H1 (cell line): Measurements from ENCODE around the gene OR2Y1. TPM values are rescaled to one million over a fixed set of nuclear protein-coding genes. Genes with fewer than 3 reads are reported as not detected.

Experiments used
- CTCF ChIA-PET: fragments of 300-600 bp; sonication (Branson Sonifier 250); formaldehyde crosslinking; loops from one replicate; lab custom pipeline; 2021; ENCODE audit not compliant: partially characterized antibody; lab: Charles Lee
- POLR2A ChIA-PET: fragments of 300-600 bp; sonication (Branson Sonifier 250); formaldehyde crosslinking; loops from one replicate; lab custom pipeline; 2021; ENCODE audit warnings: inconsistent platforms; ENCODE audit not compliant: partially characterized antibody; lab: Charles Lee
- DNase-seq, 2 experiments: peaks; one replicate each; pipeline versions ENCODE4 v3.0.0 to v3.0.0-alpha.2; 2010 to 2022; ENCODE audit warnings: low spot score in 2 of 2, low read depth in 1 of 2, mixed read lengths in 1 of 2
- FAIRE-seq: peaks from 2 replicates; lab custom pipeline; 2011; peaks lifted over from hg19 to GRCh38; lab: Jason Lieb, UNC
- H2AFZ ChIP-seq: 2 replicates; pipeline ENCODE4 v1.8.1; 2012; ENCODE audit warnings: low read length, inconsistent platforms
- H2AK5ac ChIP-seq: 2 replicates; pipeline ENCODE4 v1.6.1; 2013; ENCODE audit warnings: low read depth, low read length
- H2BK120ac ChIP-seq: replicated peaks from 2 replicates; pipeline ENCODE3; 2013; ENCODE audit warnings: low read depth, low read length, inconsistent platforms
- H2BK12ac ChIP-seq: 2 replicates; pipeline ENCODE4 v1.6.1; 2013; ENCODE audit warnings: low read depth, low read length
- H2BK15ac ChIP-seq: 2 replicates; pipeline ENCODE4 v1.6.1; 2013; ENCODE audit warnings: low read length
- H2BK20ac ChIP-seq: 2 replicates; pipeline ENCODE4 v1.6.1; 2013; ENCODE audit warnings: low read length
- H2BK5ac ChIP-seq: 2 replicates; pipeline ENCODE4 v1.6.1; 2013; ENCODE audit warnings: low read depth, low read length
- H3K14ac ChIP-seq: 2 replicates; pipeline ENCODE4 v1.6.1; 2013; ENCODE audit warnings: inconsistent platforms; ENCODE audit not compliant: insufficient read length
- H3K18ac ChIP-seq: 2 replicates; pipeline ENCODE4 v1.6.1; 2013; ENCODE audit warnings: low read length; ENCODE audit errors: extremely low read depth
- H3K23ac ChIP-seq: 2 replicates; pipeline ENCODE4 v1.6.1; 2013; ENCODE audit warnings: inconsistent platforms; ENCODE audit not compliant: insufficient read length
- H3K23me2 ChIP-seq: 2 replicates; pipeline ENCODE4 v1.6.1; 2013; ENCODE audit warnings: low read depth, low read length
- H3K27ac ChIP-seq: 2 replicates; pipeline ENCODE4 v1.6.1; 2011; ENCODE audit warnings: low read depth, low read length, inconsistent platforms
- H3K27me3 ChIP-seq, 4 experiments: replicated peaks in 1 of 4; 1 replicate in 1 of 4; 2 replicates in 3 of 4; pipeline versions ENCODE4 v1.6.1 to v1.8.1; 2011 to 2013; ENCODE audit warnings: low read length in 3 of 4, mild to moderate bottlenecking in 3 of 4, inconsistent platforms in 2 of 4, mixed read lengths in 2 of 4, moderate library complexity in 1 of 4; ENCODE audit not compliant: control insufficient read depth in 3 of 4, insufficient read depth in 3 of 4; ENCODE audit errors: extremely low read depth in 1 of 4
- H3K36me3 ChIP-seq, 4 experiments: 2 replicates each; pipeline versions ENCODE4 v1.6.1 to v1.8.1; 2011 to 2013; ENCODE audit warnings: mild to moderate bottlenecking in 4 of 4, low read length in 3 of 4, moderate library complexity in 2 of 4, control low read depth in 1 of 4, inconsistent platforms in 1 of 4; ENCODE audit not compliant: insufficient read depth in 4 of 4, control insufficient read depth in 2 of 4
- H3K4ac ChIP-seq: replicated peaks from 2 replicates; pipeline ENCODE3; 2013; ENCODE audit warnings: low read length, low read depth, mixed read lengths, inconsistent platforms; ENCODE audit not compliant: insufficient read length
- H3K4me1 ChIP-seq, 4 experiments: replicated peaks in 1 of 4; 1 replicate in 1 of 4; 2 replicates in 3 of 4; pipeline versions ENCODE4 v1.6.1 to v1.8.1; 2011 to 2013; ENCODE audit warnings: low read length in 3 of 4, inconsistent platforms in 2 of 4, mixed read lengths in 1 of 4; ENCODE audit not compliant: insufficient read depth in 4 of 4, control insufficient read depth in 3 of 4
- H3K4me2 ChIP-seq, 2 experiments: 2 replicates each; pipeline versions ENCODE4 v1.6.1 to v1.8.1; 2011 to 2013; ENCODE audit warnings: low read depth in 2 of 2, low read length in 2 of 2, control low read depth in 1 of 2, inconsistent platforms in 1 of 2, mild to moderate bottlenecking in 1 of 2; ENCODE audit not compliant: insufficient read depth in 1 of 2
- H3K4me3 ChIP-seq, 4 experiments: fragments of 200-600, 300-600 bp in 1 of 4; sonication (generic), shearing (Covaris generic), sonication (Bioruptor Twin) in 1 of 4; 2 replicates each; pipeline versions ENCODE4 v1.5.1 to v1.8.1; 2011 to 2016; ENCODE audit warnings: low read length in 4 of 4, low read depth in 3 of 4, control low read depth in 2 of 4, inconsistent platforms in 2 of 4, mild to moderate bottlenecking in 2 of 4, mixed read lengths in 1 of 4, moderate library complexity in 1 of 4; ENCODE audit not compliant: insufficient read depth in 2 of 4; ENCODE audit errors: extremely low read depth in 1 of 4
- H3K56ac ChIP-seq: replicated peaks from 2 replicates; pipeline ENCODE3; 2013; ENCODE audit warnings: low read depth, mild to moderate bottlenecking, mixed read lengths, low read length, inconsistent platforms; ENCODE audit not compliant: insufficient read length
- H3K79me1 ChIP-seq: 2 replicates; pipeline ENCODE4 v1.6.1; 2013; ENCODE audit warnings: low read depth, low read length, control low read depth
- H3K79me2 ChIP-seq, 2 experiments: 2 replicates each; pipeline versions ENCODE4 v1.6.1 to v1.8.1; 2012 to 2013; ENCODE audit warnings: low read length in 2 of 2, mild to moderate bottlenecking in 2 of 2, inconsistent platforms in 1 of 2; ENCODE audit not compliant: insufficient read depth in 2 of 2, control insufficient read depth in 1 of 2
- H3K9ac ChIP-seq, 4 experiments: replicated peaks in 1 of 4; 1 replicate in 1 of 4; 2 replicates in 3 of 4; pipeline versions ENCODE4 v1.6.1 to v1.8.1; 2011 to 2013; ENCODE audit warnings: low read depth in 3 of 4, low read length in 3 of 4, control low read depth in 2 of 4, mild to moderate bottlenecking in 2 of 4, moderate library complexity in 2 of 4, inconsistent platforms in 1 of 4; ENCODE audit errors: extremely low read depth in 1 of 4
- H3K9me3 ChIP-seq, 2 experiments: 2 replicates each; pipeline versions ENCODE4 v1.6.1 to v1.8.1; 2012 to 2013; ENCODE audit warnings: mild to moderate bottlenecking in 2 of 2, moderate library complexity in 2 of 2, control low read depth in 1 of 2, inconsistent platforms in 1 of 2, low read depth in 1 of 2, low read length in 1 of 2, mixed read lengths in 1 of 2; ENCODE audit not compliant: insufficient read depth in 2 of 2
- H4K20me1 ChIP-seq, 2 experiments: replicated peaks in 1 of 2; 2 replicates each; pipeline versions ENCODE3 to v1.8.1; 2011 to 2013; ENCODE audit warnings: inconsistent platforms in 2 of 2, low read length in 2 of 2, mild to moderate bottlenecking in 1 of 2; ENCODE audit not compliant: insufficient read depth in 2 of 2, control insufficient read depth in 1 of 2
- H4K5ac ChIP-seq: 2 replicates; pipeline ENCODE4 v1.6.1; 2013; ENCODE audit warnings: low read length, low read depth, mixed read lengths, inconsistent platforms; ENCODE audit not compliant: insufficient read length
- H4K8ac ChIP-seq: 2 replicates; pipeline ENCODE4 v1.8.0; 2013; ENCODE audit warnings: mild to moderate bottlenecking, moderate library complexity, low read length, inconsistent platforms; ENCODE audit not compliant: insufficient read depth; ENCODE audit errors: extremely low read depth
- H4K91ac ChIP-seq: replicated peaks from 2 replicates; pipeline ENCODE3; 2013; ENCODE audit warnings: low read length, mixed read lengths, inconsistent platforms; ENCODE audit not compliant: insufficient read length
- KDM5A ChIP-seq: fragments of 200-600 bp; IDR thresholded peaks from 2 replicates; pipeline ENCODE4 v1.7.1; 2012; ENCODE audit warnings: mild to moderate bottlenecking, low read length, inconsistent platforms, mixed read lengths
- MAX ChIP-seq: IDR thresholded peaks from 2 replicates; pipeline ENCODE4 v1.6.1; 2012; ENCODE audit warnings: inconsistent platforms
- POU5F1 ChIP-seq: IDR thresholded peaks from 2 replicates; pipeline ENCODE4 v1.6.1; 2011; ENCODE audit warnings: low read depth, mild to moderate bottlenecking, low read length, moderate library complexity
- RAD21 ChIP-seq, 2 experiments: IDR thresholded peaks in 1 of 2; conservative IDR thresholded peaks in 1 of 2; 2 replicates each; pipeline ENCODE4 v1.6.1; 2011; ENCODE audit warnings: low read depth in 2 of 2, low read length in 2 of 2, improper control_type of control experiment in 1 of 2, inconsistent platforms in 1 of 2, mild to moderate bottlenecking in 1 of 2, moderate library complexity in 1 of 2
- RFX5 ChIP-seq: IDR thresholded peaks from 2 replicates; pipeline ENCODE4 v1.6.1; 2011; ENCODE audit warnings: low read depth, low read length, improper control_type of control experiment, borderline replicate concordance
- TBP ChIP-seq: IDR thresholded peaks from 2 replicates; pipeline ENCODE4 v1.6.1; 2011; ENCODE audit warnings: low read depth, low read length, improper control_type of control experiment
- TCF12 ChIP-seq: IDR thresholded peaks from 2 replicates; pipeline ENCODE4 v1.6.1; 2011; ENCODE audit warnings: low read depth, mild to moderate bottlenecking, low read length
- WGBS, 2 experiments: shearing (Covaris generic) in 1 of 2; methylation state at CpG; one replicate each; pipeline versions ENCODE4 v1.1.6 to v1.1.7; 2013 to 2015; ENCODE audit warnings: low lambda C conversion rate in 2 of 2, mixed read lengths in 2 of 2, inconsistent platforms in 1 of 2, low coverage in 1 of 2, missing lambda C conversion rate in 1 of 2; ENCODE audit not compliant: insufficient replicate concordance in 2 of 2, insufficient coverage in 1 of 2, insufficient read length in 1 of 2; ENCODE audit errors: extremely low coverage in 1 of 2, missing lambda C conversion rate in 1 of 2; 5-methylcytosine and 5-hydroxymethylcytosine counted together
- polyA plus RNA-seq, 7 experiments: library from polyadenylated mRNA; depleted of rRNA in 3 of 7; stranded (reverse) in 5 of 7; unstranded in 2 of 7; fragments of >200 nt in 5 of 7; fragments of 200-250 nt in 2 of 7; gene quantifications; 1 replicate in 5 of 7; 2 replicates in 1 of 7; 4 replicates in 1 of 7; pipeline versions ENCODE4 v1.2.1 to v1.2.3, GENCODE V29; 2011 to 2013; ENCODE audit warnings: missing spikeins in 2 of 7, mixed read lengths in 2 of 7
- total RNA-seq: library from RNA; stranded (reverse); fragmentation: NEBNext Ultra II Directional; extraction: Animal tissue kit (Norgen Biotek cat#: 25700); gene quantifications from 2 replicates; pipeline ENCODE4 v1.2.1, GENCODE V29; 2021

The OR2Y1 gene
- total and polyA plus RNA-seq, 2 of the 8 experiments (the other 6 are each of a cell fraction or from before 2014, with no cell fraction given) = not detected

DNA sequence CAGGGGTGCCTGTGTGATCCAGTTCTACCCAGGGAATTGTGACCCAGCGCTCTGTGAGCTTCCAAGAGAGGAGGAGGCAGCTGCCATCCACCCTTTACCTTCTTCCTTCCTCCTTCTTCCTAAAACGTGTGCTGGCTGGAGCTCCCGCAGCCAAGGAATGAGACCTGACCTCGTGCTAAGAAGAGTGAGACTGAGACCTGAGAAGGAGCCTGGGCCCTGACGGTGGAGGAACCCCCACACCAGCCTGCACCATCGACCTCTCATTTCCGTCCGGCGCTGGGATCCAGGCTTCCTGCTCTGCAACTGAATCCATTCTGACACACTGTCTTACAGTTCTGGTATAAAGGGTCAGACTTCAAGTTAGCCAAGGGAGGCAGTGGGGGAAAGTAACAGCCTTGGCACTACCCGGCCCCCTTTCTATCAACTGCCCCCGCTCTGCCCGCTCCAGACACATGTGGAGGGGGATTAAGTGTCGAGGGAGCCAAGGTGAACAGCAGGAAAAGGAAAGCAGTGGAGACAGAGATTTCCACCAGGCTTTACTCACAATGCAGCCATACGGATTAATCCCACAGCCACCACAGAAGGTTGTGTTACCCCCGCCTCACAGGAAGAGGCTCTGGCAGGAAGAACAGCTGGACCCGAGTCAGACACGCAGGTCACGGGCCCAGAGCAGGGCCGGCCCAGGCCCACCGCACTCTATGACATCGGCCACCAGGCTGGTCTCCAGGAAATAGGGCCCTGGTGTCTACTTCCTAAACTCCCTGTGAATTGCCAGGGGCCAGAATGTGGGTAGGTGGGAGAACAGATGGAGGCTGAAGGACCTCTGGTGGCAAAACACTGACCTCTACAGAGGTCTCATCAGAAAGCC, 46.9 kb upstream of the OR2Y1 start:
- Histone ChIP-seq H3K4me2 (peak overlapping the region; percentile 53 to 54; a peak in 2 of 4 replicates), H3K27ac (peak overlapping the region; percentile 91), H3K9me3 (no peaks in the 10 kb centered on the region), H3K27me3 (no peaks in the 10 kb centered on the region), H3K23ac (no peak overlapping the region), H2BK12ac (peak overlapping the region; percentile 97), H3K14ac (no peak overlapping the region), H2BK20ac (peak overlapping the region; percentile 97), H2BK15ac (peak overlapping the region; percentile 92), H2BK5ac (peak overlapping the region; percentile 95; the same call in 1 of the 2 replicates), H3K4me1 (peaks cover 17 to 34% (median 26%) of the 10 kb centered on the region in 4 experiments), H3K18ac (peak overlapping the region; percentile 88), H3K9ac (peak overlapping the region in 2 of 4 experiments; percentile 13 to 36; a peak in 2 of 7 replicates), H2AFZ (no peak overlapping the region), H4K20me1 (peaks cover 0 to 5% of the 10 kb centered on the region in 2 experiments), H4K8ac (peak overlapping the region; percentile 4; the same call in 1 of the 2 replicates), H2BK120ac (peak overlapping the region; percentile 47), H3K79me2 (peaks cover 0 to 2% of the 10 kb centered on the region in 2 experiments; a peak in 1 of 4 replicates), H3K56ac (no peak overlapping the region), H3K4ac (peak overlapping the region; percentile 27), H4K91ac (peak overlapping the region; percentile 67), H3K79me1 (peaks cover 4% of the 10 kb centered on the region; the same call in 1 of the 2 replicates), H3K36me3 (peaks cover under 1 to 8% (median 3%) of the 10 kb centered on the region in 4 experiments; a peak in 5 of 8 replicates), H3K23me2 (no peaks in the 10 kb centered on the region), H3K4me3 (peak overlapping the region in 1 of 4 experiments; percentile 8; a peak in 1 of 8 replicates), H2AK5ac (peak overlapping the region; percentile 77), H4K5ac (peak overlapping the region; percentile 24)
- FAIRE-seq (no peak), DNase-seq (no peak)
- ChIA-PET CTCF (interaction anchor here (0.6 to 10.6 kb wide), 9 partner anchors 14 to 324 kb away, joined by 3 to 99 read pairs (median 7); partner anchors contain the start of gene MGAT1), POLR2A (interaction anchor here (0.6 to 3.2 kb wide), 10 partner anchors 8 to 487 kb away, joined by 3 to 26 read pairs (median 5); partner anchors contain the start of genes MGAT1 and ZFP62)
- WGBS, 2 experiments = 72% methylated on average over 21 of the region's 21 CpGs; no CpG with 5 or more reads in 1 of the 2 experiments
- TF ChIP-seq RAD21 (IDR thresholded peaks at IDR 0.05 in 1 of 2, conservative IDR thresholded peaks at IDR 0.05 in 1 of 2; ENCODE audit: low read depth in 2 of 2, low read length in 2 of 2) (peak; percentile 42 to 57; a peak in 3 of 4 replicates), MAX (peak; percentile 42; the same call in 1 of the 2 replicates), TCF12 (no peak), KDM5A (no peak), TBP (no peak), RFX5 (no peak), POU5F1 (no peak)
